Effector memory CD4-positive, alpha-beta T cell (primary cell): ENCODE data around the gene XRCC5.

ENCODE experiments used
- DNase-seq, 3 donors: peaks; one replicate each; pipeline ENCODE4 v3.0.0-alpha.2; 2020
- H3K27ac ChIP-seq: 2 replicates; pipeline ENCODE4 v1.7.0; 2013; ENCODE audit warnings: mild to moderate bottlenecking, low read length, moderate library complexity; ENCODE audit not compliant: insufficient read depth, poor library complexity, severe bottlenecking
- H3K27me3 ChIP-seq: replicated peaks from 2 replicates; pipeline ENCODE4 v1.7.0; 2013; ENCODE audit warnings: mild to moderate bottlenecking, low read length; ENCODE audit not compliant: insufficient read depth, control insufficient read depth, poor library complexity, severe bottlenecking
- H3K36me3 ChIP-seq: 2 replicates; pipeline ENCODE4 v1.7.0; 2013; ENCODE audit warnings: mild to moderate bottlenecking, low read length, moderate library complexity; ENCODE audit not compliant: control insufficient read depth, insufficient read depth
- H3K4me1 ChIP-seq: 2 replicates; pipeline ENCODE4 v1.7.0; 2013; ENCODE audit warnings: low read length, mild to moderate bottlenecking; ENCODE audit not compliant: control insufficient read depth, insufficient read depth, poor library complexity, severe bottlenecking
- H3K4me3 ChIP-seq: 2 replicates; pipeline ENCODE4 v1.7.0; 2013; ENCODE audit warnings: low read length, low read depth, mild to moderate bottlenecking; ENCODE audit not compliant: insufficient read depth, poor library complexity, severe bottlenecking
- H3K9me3 ChIP-seq: 2 replicates; pipeline ENCODE4 v1.7.0; 2013; ENCODE audit warnings: mild to moderate bottlenecking, low read length, moderate library complexity; ENCODE audit not compliant: control insufficient read depth

Gene XRCC5

GRCh38 chr2:216246766-216247165, 137.6 kb downstream of the XRCC5 start:
- DNase-seq, result no peak
- Histone ChIP-seq H3K27me3 (no peaks in the 10 kb centered on the region), H3K9me3 (no peaks in the 10 kb centered on the region), H3K36me3 (no peaks in the 10 kb centered on the region), H3K4me3 (no peak overlapping the region), H3K27ac (no peak overlapping the region), H3K4me1 (no peaks in the 10 kb centered on the region)
